HepG2 (cell line): ENCODE results near the gene HMGCR. TPM values are rescaled to one million over a fixed set of nuclear protein-coding genes. Genes with fewer than 3 reads are reported as not detected.
"Not testable (repeated sequence)": the region's sequence is repeated elsewhere in the genome, so short reads cannot be mapped to it uniquely, and the experiment has no call there.

ENCODE experiments used
- ATAC-seq: fragments of 200-7000 bp; cut with Tn5 transposase; 3 replicates; pipeline ENCODE4 v1.9.1; 2020; ENCODE audit warnings: mild to moderate bottlenecking, moderate library complexity
- BruUV-seq: library from RNA; stranded (reverse); fragments of 400-500 nt; replicated peaks from 2 replicates; lab custom pipeline; 2021; lab: Mats Ljungman, UMichigan
- CTCF ChIA-PET: fragments of 300-600 bp; formaldehyde crosslinking; extraction: SDS; loops from one replicate; lab custom pipeline; 2021; ENCODE audit warnings: low total read pairs, inconsistent platforms, low intra/inter-chr PET ratio; lab: Yijun Ruan, JAX
- POLR2A ChIA-PET: fragments of 350-600 bp; sonication (Branson Sonifier 250); formaldehyde crosslinking; loops from one replicate; lab custom pipeline; 2020; ENCODE audit warnings: antibody characterized with exemption, inconsistent platforms; lab: Yijun Ruan, JAX
- DNase-seq: peaks from one replicate; pipeline ENCODE4 v3.0.0-alpha.2; 2015; ENCODE audit warnings: low spot score
- FAIRE-seq: peaks from 3 replicates; lab custom pipeline; 2011; peaks lifted over from hg19 to GRCh38; lab: Jason Lieb, UNC
- H2AFZ ChIP-seq: one replicate; pipeline ENCODE4 v1.6.1; 2011; ENCODE audit warnings: low read length, inconsistent platforms
- H3K27ac ChIP-seq: fragments of 300-600 bp; 3 replicates; pipeline ENCODE4 v1.8.0; 2011; ENCODE audit warnings: mixed run types, mild to moderate bottlenecking, mixed read lengths, low read length, inconsistent platforms; ENCODE audit not compliant: insufficient read depth; ENCODE audit errors: extremely low read length
- H3K27me3 ChIP-seq, 2 experiments: fragments of 200-600 bp in 1 of 2; 2 replicates in 1 of 2; 3 replicates in 1 of 2; pipeline versions ENCODE4 v1.6.0 to v1.8.0; 2011; ENCODE audit warnings: low read length in 2 of 2, mild to moderate bottlenecking in 2 of 2, moderate library complexity in 2 of 2, inconsistent platforms in 1 of 2; ENCODE audit not compliant: insufficient read depth in 2 of 2, control insufficient read depth in 1 of 2
- H3K36me3 ChIP-seq, 2 experiments: fragments of 200-600 bp in 1 of 2; replicated peaks in 1 of 2; 2 replicates in 1 of 2; 3 replicates in 1 of 2; pipeline versions ENCODE4 v1.5.1 to v1.8.0; 2011; ENCODE audit warnings: low read length in 2 of 2, inconsistent platforms in 1 of 2; ENCODE audit not compliant: insufficient read depth in 2 of 2, control insufficient read depth in 1 of 2
- H3K4me1 ChIP-seq: 2 replicates; pipeline ENCODE4 v1.5.1; 2012; ENCODE audit warnings: low read length, inconsistent platforms; ENCODE audit not compliant: insufficient read depth
- H3K4me2 ChIP-seq: 2 replicates; pipeline ENCODE4 v1.6.0; 2011; ENCODE audit warnings: low read depth, low read length, inconsistent platforms
- H3K4me3 ChIP-seq, 3 experiments: fragments of 200-600 bp in 1 of 3; sonication (generic), shearing (Covaris generic) in 1 of 3; replicated peaks in 1 of 3; 2 replicates each; pipeline ENCODE4 v1.5.1; 2011 to 2016; ENCODE audit warnings: low read length in 3 of 3, inconsistent platforms in 2 of 3, low read depth in 2 of 3, mild to moderate bottlenecking in 2 of 3, control low read depth in 1 of 3, mixed read lengths in 1 of 3; ENCODE audit not compliant: insufficient read depth in 1 of 3
- H3K79me2 ChIP-seq: one replicate; pipeline ENCODE4 v1.6.1; 2011; ENCODE audit warnings: low read length, inconsistent platforms; ENCODE audit not compliant: insufficient read depth
- H3K9ac ChIP-seq: 2 replicates; pipeline ENCODE4 v1.6.0; 2011; ENCODE audit warnings: mild to moderate bottlenecking, low read depth, low read length, inconsistent platforms; ENCODE audit not compliant: insufficient read depth
- H3K9me3 ChIP-seq: 2 replicates; pipeline ENCODE4 v1.5.1; 2012; ENCODE audit warnings: mild to moderate bottlenecking, low read length
- H4K20me1 ChIP-seq: 2 replicates; pipeline ENCODE4 v1.6.0; 2011; ENCODE audit warnings: inconsistent platforms, mild to moderate bottlenecking, low read length, moderate library complexity; ENCODE audit not compliant: insufficient read depth
- BHLHE40 ChIP-seq: IDR thresholded peaks from 2 replicates; pipeline ENCODE4 v1.6.1; 2011; ENCODE audit warnings: low read length, improper control_type of control experiment
- CEBPB ChIP-seq: IDR thresholded peaks from 2 replicates; pipeline ENCODE4 v1.6.1; 2011; ENCODE audit warnings: low read depth, low read length, improper control_type of control experiment, borderline replicate concordance
- CENPT ChIP-seq: sonication (generic); formaldehyde crosslinking; IDR thresholded peaks from 2 replicates; pipeline ENCODE4 v1.8.0; 2022; ENCODE audit warnings: low read depth, mild to moderate bottlenecking, moderate library complexity, missing genetic modification reagents
- CHCHD3 ChIP-seq: sonication (generic); formaldehyde crosslinking; IDR thresholded peaks from 2 replicates; pipeline ENCODE4 v1.8.0; 2022; ENCODE audit warnings: mild to moderate bottlenecking, missing genetic modification reagents, moderate library complexity
- CTCF ChIP-seq: sonication (generic); formaldehyde crosslinking; IDR thresholded peaks from 2 replicates; pipeline ENCODE4 v1.5.0; 2020; ENCODE audit warnings: mild to moderate bottlenecking, missing genetic modification reagents, moderate library complexity
- DBP ChIP-seq: sonication (generic); formaldehyde crosslinking; IDR thresholded peaks from 2 replicates; pipeline ENCODE4 v1.4.0; 2020; ENCODE audit warnings: missing genetic modification reagents; ENCODE audit errors: not compliant biosample characterization
- GABPB1 ChIP-seq: IDR thresholded peaks from 2 replicates; pipeline ENCODE4 v1.6.1; 2016; ENCODE audit warnings: mild to moderate bottlenecking, missing genetic modification reagents, moderate library complexity, missing compliant biosample characterization
- MYC ChIP-seq: sonication (generic); formaldehyde crosslinking; IDR thresholded peaks from 2 replicates; pipeline ENCODE4 v1.9.0; 2021; ENCODE audit warnings: missing genetic modification reagents, borderline replicate concordance
- SCMH1 ChIP-seq: sonication (generic); formaldehyde crosslinking; IDR thresholded peaks from 2 replicates; pipeline ENCODE4 v1.9.0; 2021; ENCODE audit warnings: missing genetic modification reagents, mild to moderate bottlenecking, borderline replicate concordance
- SMAD3 ChIP-seq: sonication (generic); formaldehyde crosslinking; IDR thresholded peaks from 2 replicates; pipeline ENCODE4 v1.4.0; 2020; ENCODE audit warnings: missing genetic modification reagents
- SMARCC2 ChIP-seq: fragments of 450-650 bp; IDR thresholded peaks from 2 replicates; pipeline ENCODE4 v1.6.1; 2017; ENCODE audit warnings: antibody characterized with exemption, mild to moderate bottlenecking
- ZNF460 ChIP-seq: sonication (generic); formaldehyde crosslinking; IDR thresholded peaks from 2 replicates; pipeline ENCODE4 v1.5.1; 2020; ENCODE audit warnings: missing genetic modification reagents, mild to moderate bottlenecking, borderline replicate concordance
- ZNF562 ChIP-seq: sonication (generic); formaldehyde crosslinking; IDR thresholded peaks from 2 replicates; pipeline ENCODE4 v1.8.0; 2022; ENCODE audit warnings: missing genetic modification reagents, borderline replicate concordance
- ZNF589 ChIP-seq: sonication (generic); formaldehyde crosslinking; conservative IDR thresholded peaks from 2 replicates; pipeline ENCODE4 v1.8.0; 2022; ENCODE audit warnings: mild to moderate bottlenecking, moderate library complexity, missing genetic modification reagents
- ZNF652 ChIP-seq: IDR thresholded peaks from 2 replicates; pipeline ENCODE4 v1.6.1; 2016; ENCODE audit warnings: low read depth, borderline replicate concordance
- ZSCAN29 ChIP-seq: sonication (generic); formaldehyde crosslinking; conservative IDR thresholded peaks from 2 replicates; pipeline ENCODE4 v1.4.0; 2020; ENCODE audit warnings: mild to moderate bottlenecking, missing genetic modification reagents
- WGBS: methylation state at CpG from one replicate; pipeline ENCODE4 v1.1.6; 2017; ENCODE audit warnings: low lambda C conversion rate; 5-methylcytosine and 5-hydroxymethylcytosine counted together
- in situ Hi-C: cut with HindIII; loops from 2 replicates; pipeline ENCODE4 v1.10.0; 2017; ENCODE audit warnings: low pct_unique_long_range_greater_than_20kb; ENCODE audit not compliant: extremely low pct_ligation_motif_present
- intact Hi-C: fragments of 100-400 bp; cut with micrococcal nuclease; formaldehyde crosslinking; loops from one replicate; pipeline ENCODE4 v1.10.0; 2022; ENCODE audit not compliant: unreplicated experiment
- polyA plus RNA-seq, 8 experiments: library from polyadenylated mRNA; depleted of rRNA in 3 of 8; stranded (reverse) in 7 of 8; unstranded in 1 of 8; fragments of >200 nt; fragmentation: Illumina TruSeq in 4 of 8; extraction: Trizol in 4 of 8; gene quantifications; 2 replicates each; pipeline versions ENCODE4 v1.2.1 to v1.2.3, GENCODE V29; 2011 to 2016; ENCODE audit warnings: low read depth in 4 of 8, missing spikeins in 1 of 8, mixed read lengths in 1 of 8; ENCODE audit not compliant: insufficient read depth in 1 of 8
- total RNA-seq, 5 experiments: library from RNA; depleted of rRNA; stranded (reverse); fragments of >200 nt; fragmentation: Illumina TruSeq; extraction: Trizol; gene quantifications; 2 replicates each; pipeline ENCODE4 v1.2.3, GENCODE V29; 2016; ENCODE audit warnings: low read depth in 1 of 5

The HMGCR gene
- total and polyA plus RNA-seq, 2 of the 13 experiments (the other 11 are each of a cell fraction or from before 2014, with no cell fraction given): 43.0 to 144 TPM

- peak; percentile 31 for TF ChIP-seq CTCF (CRISPR knock-in tag)
- intact Hi-C loops, H4K20me1 ChIP-seq, DNase-seq, H3K79me2 ChIP-seq, H3K36me3 ChIP-seq, H2AFZ ChIP-seq, H3K4me3 ChIP-seq, ATAC-seq, in situ Hi-C loops, H3K27ac ChIP-seq, H3K9me3 ChIP-seq, FAIRE-seq, H3K27me3 ChIP-seq, BruUV-seq, H3K4me1 ChIP-seq, CTCF ChIA-PET, H3K9ac ChIP-seq, POLR2A ChIA-PET: not testable (repeated sequence)
- H3K4me2 ChIP-seq: 0 out of 2 replicates have a peak overlapping the region, but pooled peaks have one; percentile 7
- WGBS: 59% methylated on average over 10 of the region's 11 CpGs
Observed at GRCh38 chr5:75304486-75304885, 32.5 kb upstream of the HMGCR start.

- Histone ChIP-seq H4K20me1 (no peaks in the 10 kb centered on the region), H2AFZ (no peak overlapping the region), H3K9ac (no peak overlapping the region), H3K4me1 (peaks cover 10% of the 10 kb centered on the region), H3K27me3 (peaks cover 0 to 8% of the 10 kb centered on the region in 2 experiments; a peak in 2 of 5 replicates), H3K9me3 (no peaks in the 10 kb centered on the region), H3K79me2 (no peaks in the 10 kb centered on the region), H3K36me3 (no peaks in the 10 kb centered on the region), H3K4me3 (no peak overlapping the region), H3K4me2 (no peak overlapping the region), H3K27ac (no peak overlapping the region)
- ChIA-PET POLR2A (no interaction called here), CTCF (no interaction called here)
- ATAC-seq: no peak
- DNase-seq: no peak
- WGBS: 82% methylated on average over 1 of the region's 1 CpG
- intact Hi-C loops: loop anchor here (1.0 kb wide), 1 partner anchor 9 kb away; no protein-coding TSS in a partner anchor
- FAIRE-seq: no peak
- in situ Hi-C loops: no loop called here
- no TSS peak for BruUV-seq
- TF ChIP-seq ZNF652 (no peak), CENPT (CRISPR knock-in tag) (no peak), DBP (CRISPR knock-in tag) (no peak), SMAD3 (CRISPR knock-in tag) (no peak), SCMH1 (CRISPR knock-in tag) (no peak), CHCHD3 (CRISPR knock-in tag) (no peak), ZNF562 (CRISPR knock-in tag) (no peak), GABPB1 (CRISPR knock-in tag) (no peak), ZNF460 (CRISPR knock-in tag) (no peak), CEBPB (no peak), MYC (no peak), BHLHE40 (no peak), SMARCC2 (no peak), ZNF589 (CRISPR knock-in tag) (no peak), ZSCAN29 (no peak)
Observed at GRCh38 chr5:75306746-75307145, 30.3 kb upstream of the HMGCR start.
